Gastroesophageal sphincter (tissue), 4 donors: Measurements from ENCODE around the gene ADH1B. TPM values are rescaled to one million over a fixed set of nuclear protein-coding genes. Genes with fewer than 3 reads are reported as not detected.

ENCODE experiments used
- ATAC-seq: fragments of 150-250 bp; one replicate; pipeline ENCODE4 v1.9.1; 2016; ENCODE audit warnings: mild to moderate bottlenecking, moderate library complexity
- H3K27ac ChIP-seq, 4 donors: fragments of 200-600 bp; sonication (generic) in 3 of 4; 1 replicate in 3 of 4; 2 replicates in 1 of 4; pipeline ENCODE4 v1.5.1; 2016 to 2019
- H3K27me3 ChIP-seq: fragments of 200-600 bp; sonication (generic); one replicate; pipeline ENCODE4 v1.5.1; 2019
- H3K36me3 ChIP-seq, 2 donors: fragments of 200-600 bp; sonication (generic); one replicate each; pipeline ENCODE4 v1.5.1; 2019; ENCODE audit warnings: control low read depth in 1 of 2
- H3K4me1 ChIP-seq, 3 donors: fragments of 200-600 bp; sonication (generic); 1 replicate in 2 of 3; 2 replicates in 1 of 3; pipeline ENCODE4 v1.5.1; 2016 to 2019; ENCODE audit warnings: control low read depth in 2 of 3
- H3K4me3 ChIP-seq, 2 donors: fragments of 200-600 bp; sonication (generic); one replicate each; pipeline ENCODE4 v1.5.1; 2019; ENCODE audit warnings: mild to moderate bottlenecking in 1 of 2, moderate library complexity in 1 of 2
- H3K9me3 ChIP-seq, 3 donors: fragments of 200-600 bp; sonication (generic); one replicate each; pipeline ENCODE4 v1.5.1; 2017 to 2019; ENCODE audit warnings: control low read depth in 2 of 3
- EP300 ChIP-seq: sonication (generic); formaldehyde crosslinking; IDR thresholded peaks from one replicate; pipeline ENCODE4 v1.6.1; 2017; ENCODE audit warnings: antibody characterized with exemption, mild to moderate bottlenecking
- POLR2A ChIP-seq, 2 donors: fragments of 450-650 bp; IDR thresholded peaks; one replicate each; pipeline ENCODE4 v1.6.1; 2017; ENCODE audit warnings: antibody characterized with exemption in 2 of 2, mild to moderate bottlenecking in 2 of 2, moderate library complexity in 1 of 2
- POLR2AphosphoS5 ChIP-seq: sonication (generic); formaldehyde crosslinking; IDR thresholded peaks from one replicate; pipeline ENCODE4 v1.6.1; 2017; ENCODE audit warnings: antibody characterized with exemption
- WGBS, 2 donors: methylation state at CpG; one replicate each; pipeline ENCODE4 v1.1.5; 2018; ENCODE audit warnings: low coverage in 1 of 2; 5-methylcytosine and 5-hydroxymethylcytosine counted together
- total RNA-seq, 4 donors: library from RNA; depleted of rRNA; stranded (reverse); fragments of >200 nt; gene quantifications; one replicate each; pipeline ENCODE4 v1.1.0, GENCODE V29; 2016
- TF ChIP-seq, protein P1 (sequence below), 4 experiments: fragments of 200-600 bp in 2 of 4; fragments of 450-650 bp in 2 of 4; sonication (generic) in 1 of 4; IDR thresholded peaks; one replicate each; pipeline ENCODE4 v1.5.1; 2017 to 2019; ENCODE audit warnings: antibody characterized with exemption in 4 of 4, mild to moderate bottlenecking in 2 of 4, moderate library complexity in 2 of 4

Gene ADH1B
- total RNA-seq, 4 donors from 2014 or later, result 224 to 714 (median 463) TPM

DNA sequence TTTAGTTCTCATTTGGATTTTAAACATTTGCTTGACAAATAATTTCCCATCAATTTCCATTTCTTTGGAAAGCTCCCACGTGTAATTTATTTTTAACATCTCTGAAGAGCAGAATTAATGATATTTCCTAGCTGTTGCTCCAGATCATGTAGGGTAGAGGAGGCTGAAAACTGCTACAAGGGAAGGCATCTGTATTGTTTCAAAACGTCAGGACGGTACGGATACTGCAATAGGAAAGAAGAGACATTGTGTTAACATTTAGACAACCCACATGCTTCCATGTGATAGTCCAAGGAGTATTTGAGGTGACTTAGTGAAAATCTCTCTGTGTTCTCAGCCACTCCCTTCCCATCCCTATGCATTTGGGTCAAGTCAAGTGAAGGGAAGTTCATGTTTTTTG, 15.4 kb upstream of the ADH1B start:
- Histone ChIP-seq H3K4me1 (peaks cover 0 to 6% (median 0%) of the 10 kb centered on the region in 3 donors), H3K4me3 (no peak overlapping the region), H3K27ac (peak overlapping the region in 1 of 4 donors; percentile 30), H3K27me3 (no peaks in the 10 kb centered on the region), H3K9me3 (no peaks in the 10 kb centered on the region), H3K36me3 (no peaks in the 10 kb centered on the region)
- ATAC-seq, result no peak
- 0 to 20% methylated on average over 3 to 4 of the region's 4 CpGs for WGBS, 2 donors
- TF ChIP-seq POLR2A (IDR thresholded peaks at IDR 0.05), result no peak
- no peak for TF ChIP-seq EP300
- TF ChIP-seq POLR2AphosphoS5, result no peak
- TF ChIP-seq, protein P1, sequence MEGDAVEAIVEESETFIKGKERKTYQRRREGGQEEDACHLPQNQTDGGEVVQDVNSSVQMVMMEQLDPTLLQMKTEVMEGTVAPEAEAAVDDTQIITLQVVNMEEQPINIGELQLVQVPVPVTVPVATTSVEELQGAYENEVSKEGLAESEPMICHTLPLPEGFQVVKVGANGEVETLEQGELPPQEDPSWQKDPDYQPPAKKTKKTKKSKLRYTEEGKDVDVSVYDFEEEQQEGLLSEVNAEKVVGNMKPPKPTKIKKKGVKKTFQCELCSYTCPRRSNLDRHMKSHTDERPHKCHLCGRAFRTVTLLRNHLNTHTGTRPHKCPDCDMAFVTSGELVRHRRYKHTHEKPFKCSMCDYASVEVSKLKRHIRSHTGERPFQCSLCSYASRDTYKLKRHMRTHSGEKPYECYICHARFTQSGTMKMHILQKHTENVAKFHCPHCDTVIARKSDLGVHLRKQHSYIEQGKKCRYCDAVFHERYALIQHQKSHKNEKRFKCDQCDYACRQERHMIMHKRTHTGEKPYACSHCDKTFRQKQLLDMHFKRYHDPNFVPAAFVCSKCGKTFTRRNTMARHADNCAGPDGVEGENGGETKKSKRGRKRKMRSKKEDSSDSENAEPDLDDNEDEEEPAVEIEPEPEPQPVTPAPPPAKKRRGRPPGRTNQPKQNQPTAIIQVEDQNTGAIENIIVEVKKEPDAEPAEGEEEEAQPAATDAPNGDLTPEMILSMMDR (IDR thresholded peaks at IDR 0.05), result no peak

DNA sequence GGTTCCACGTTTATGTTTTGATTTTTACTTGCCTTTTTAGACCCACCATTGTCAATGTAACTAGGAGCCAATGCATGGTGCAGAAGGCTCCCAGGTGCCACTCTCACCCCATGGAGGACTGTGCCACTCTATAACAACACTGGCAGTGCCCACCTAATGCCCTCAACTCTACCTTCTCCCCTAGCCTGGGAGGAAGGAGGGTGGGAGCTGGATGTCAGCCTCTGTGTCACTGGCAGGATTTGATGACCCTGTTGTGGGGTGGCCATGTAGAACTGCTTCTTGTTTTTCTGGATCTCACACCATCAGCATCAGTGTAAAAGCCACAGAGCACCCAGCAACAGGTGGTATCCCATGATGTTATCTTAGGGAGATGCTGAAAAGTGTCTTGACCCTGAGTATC, 13.7 kb upstream of the ADH1B start:
- no peaks in the 10 kb centered on the region for H3K27me3 ChIP-seq
- WGBS, 2 donors, result 56 to 63% methylated on average over 1 of the region's 1 CpG

DNA sequence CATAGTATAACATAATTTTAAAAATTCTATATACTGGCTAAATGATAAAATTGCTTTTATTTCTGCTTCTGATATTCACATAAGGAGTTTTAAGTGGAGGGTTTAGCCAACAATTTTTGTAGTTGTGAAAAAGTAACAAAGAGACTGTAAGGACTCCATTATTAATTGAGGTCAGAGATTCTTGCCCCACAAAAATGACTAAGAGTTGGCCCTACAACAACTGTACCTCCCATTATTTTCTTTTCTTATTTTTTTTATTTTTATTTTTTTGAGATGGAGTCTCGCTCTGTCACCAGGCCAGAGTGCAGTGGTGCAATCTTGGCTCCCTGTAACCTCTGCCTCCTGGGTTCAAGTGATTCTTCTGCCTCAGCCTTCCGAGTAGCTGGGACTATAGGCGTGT, 9.4 kb upstream of the ADH1B start:
- peak overlapping the region; percentile 59 to 69 (median 63) for H3K27ac ChIP-seq
- WGBS, 2 donors, result 62% methylated on average over 3 of the region's 3 CpGs; no CpG with 5 or more reads in 1 of the 2 donors
- peaks cover 0 to 8% (median 0%) of the 10 kb centered on the region in 3 donors for H3K9me3 ChIP-seq
- peak; percentile 81 for ATAC-seq
- peaks cover 2 to 13% (median 4%) of the 10 kb centered on the region in 3 donors for H3K4me1 ChIP-seq
- H3K27me3 ChIP-seq, result no peaks in the 10 kb centered on the region
- H3K36me3 ChIP-seq, result no peaks in the 10 kb centered on the region
- H3K4me3 ChIP-seq, result no peak overlapping the region
- peak; percentile 6 for TF ChIP-seq POLR2AphosphoS5
- TF ChIP-seq POLR2A (IDR thresholded peaks at IDR 0.05), result no peak
- TF ChIP-seq, protein P1 (IDR thresholded peaks at IDR 0.05), result no peak

More for the DNA sequence above, 13.7 kb upstream of the ADH1B start:
- Histone ChIP-seq H3K27ac (no peak overlapping the region), H3K4me3 (no peak overlapping the region), H3K36me3 (no peaks in the 10 kb centered on the region), H3K4me1 (peaks cover 0 to 9% (median 0%) of the 10 kb centered on the region in 3 donors), H3K9me3 (peaks cover 0 to 1% (median 0%) of the 10 kb centered on the region in 3 donors)
- TF ChIP-seq, protein P1 (IDR thresholded peaks at IDR 0.05), result no peak
- TF ChIP-seq EP300 (no peak), POLR2A (IDR thresholded peaks at IDR 0.05) (no peak), POLR2AphosphoS5 (no peak)
- no peak for ATAC-seq

DNA sequence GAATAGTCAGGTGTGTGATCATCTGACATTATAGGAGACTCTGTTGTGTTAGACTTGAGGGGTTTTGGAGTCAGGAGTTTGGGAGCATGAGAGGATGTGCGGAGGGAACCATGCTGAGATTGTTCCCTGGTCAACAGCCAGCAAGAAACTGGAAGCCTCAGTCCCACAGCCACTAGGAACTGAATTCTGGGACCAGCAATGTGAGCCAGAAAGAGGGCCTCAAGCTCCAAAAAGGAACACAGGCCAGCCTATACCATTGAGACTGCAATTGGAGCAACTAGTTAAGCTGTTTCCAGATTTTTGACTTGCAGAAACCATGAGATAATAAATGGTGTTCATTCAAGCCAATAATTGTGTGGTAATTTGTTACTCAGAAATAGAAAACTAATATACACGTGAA, 8.7 kb upstream of the ADH1B start:
- Histone ChIP-seq H3K4me3 (no peak overlapping the region), H3K36me3 (no peaks in the 10 kb centered on the region), H3K9me3 (peaks cover 0 to 8% (median 0%) of the 10 kb centered on the region in 3 donors), H3K27me3 (no peaks in the 10 kb centered on the region), H3K27ac (peak overlapping the region; percentile 52 to 69 (median 64)), H3K4me1 (peaks cover 5 to 19% (median 7%) of the 10 kb centered on the region in 3 donors)
- no peak for ATAC-seq
- WGBS, 2 donors, result 19 to 60% methylated on average over 1 to 2 of the region's 2 CpGs
- TF ChIP-seq POLR2AphosphoS5 (no peak), EP300 (no peak), POLR2A (IDR thresholded peaks at IDR 0.05) (no peak)
- TF ChIP-seq, protein P1 (IDR thresholded peaks at IDR 0.05), result no peak

DNA sequence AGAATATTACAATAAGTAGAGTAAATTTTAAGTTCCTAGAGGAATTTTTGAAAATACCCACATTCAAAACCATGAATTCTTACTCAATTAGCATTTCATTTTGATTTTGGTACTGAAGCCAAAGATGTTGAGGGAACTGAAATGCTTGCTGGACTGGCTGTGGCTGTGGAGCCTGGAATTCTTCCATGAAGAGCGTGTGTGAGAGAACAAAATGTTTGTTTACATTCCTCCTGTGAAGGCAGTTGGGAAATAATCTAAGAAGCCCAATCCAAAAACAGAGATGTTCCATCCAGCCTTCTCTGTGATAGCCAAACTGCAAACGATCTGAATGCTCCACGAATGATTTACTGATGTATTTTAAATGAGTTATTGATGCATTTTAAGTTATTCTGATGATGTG, 3.8 kb upstream of the ADH1B start:
- Histone ChIP-seq H3K4me3 (no peak overlapping the region), H3K36me3 (no peaks in the 10 kb centered on the region), H3K27me3 (no peaks in the 10 kb centered on the region), H3K4me1 (peaks cover 7 to 43% (median 13%) of the 10 kb centered on the region in 3 donors), H3K27ac (peak overlapping the region; percentile 76 to 92 (median 79)), H3K9me3 (peaks cover 0 to 8% (median 0%) of the 10 kb centered on the region in 3 donors)
- ATAC-seq, result peak; percentile 83
- WGBS, 2 donors, result 9 to 19% methylated on average over 3 of the region's 3 CpGs
- peak; percentile 98 for TF ChIP-seq POLR2AphosphoS5
- TF ChIP-seq, protein P1 (IDR thresholded peaks at IDR 0.05), result no peak
- TF ChIP-seq EP300, result no peak
- TF ChIP-seq POLR2A (IDR thresholded peaks at IDR 0.05), result no peak
